A673 (cell line): ENCODE results near the gene DOCK10. TPM values are rescaled to one million over a fixed set of nuclear protein-coding genes. Genes with fewer than 3 reads are reported as not detected.

Experiments used
- BruUV-seq: library from RNA; stranded (reverse); fragments of 400-500 nt; replicated peaks from 2 replicates; lab custom pipeline; 2021; lab: Mats Ljungman, UMichigan
- CTCF ChIA-PET: fragments of 300-600 bp; sonication (Branson Sonifier 250); formaldehyde crosslinking; loops from one replicate; lab custom pipeline; 2022; ENCODE audit warnings: antibody characterized with exemption; lab: Charles Lee
- POLR2A ChIA-PET: fragments of 300-600 bp; sonication (Branson Sonifier 250); formaldehyde crosslinking; loops from one replicate; lab custom pipeline; 2022; ENCODE audit warnings: antibody characterized with exemption; ENCODE audit not compliant: low non-redundant PET; lab: Charles Lee
- DNase-seq: peaks from one replicate; pipeline ENCODE4 v3.0.0-alpha.2; 2015; ENCODE audit warnings: low spot score
- H3K27ac ChIP-seq: fragments of 200-600 bp; sonication (generic); 2 replicates; pipeline ENCODE4 v1.5.1; 2016; ENCODE audit warnings: mixed run types, low read depth, mild to moderate bottlenecking, mixed read lengths, antibody characterized with exemption, low read length; ENCODE audit not compliant: poor library complexity, severe bottlenecking
- H3K27me3 ChIP-seq: fragments of 200-600 bp; sonication (generic); replicated peaks from 2 replicates; pipeline ENCODE4 v1.6.1; 2017; ENCODE audit warnings: mixed run types, low read depth, mild to moderate bottlenecking, mixed read lengths, antibody characterized with exemption, low read length; ENCODE audit not compliant: insufficient read depth, poor library complexity
- H3K36me3 ChIP-seq: fragments of 200-600 bp; sonication (generic); 2 replicates; pipeline ENCODE4 v1.6.1; 2016; ENCODE audit warnings: mixed run types, mild to moderate bottlenecking, mixed read lengths, antibody characterized with exemption, low read length; ENCODE audit not compliant: insufficient read depth, poor library complexity, severe bottlenecking
- H3K4me1 ChIP-seq: fragments of 200-600 bp; sonication (generic); 2 replicates; pipeline ENCODE4 v1.6.1; 2017; ENCODE audit warnings: mixed run types, mild to moderate bottlenecking, mixed read lengths, antibody characterized with exemption, low read length; ENCODE audit not compliant: insufficient read depth, poor library complexity, severe bottlenecking
- H3K4me3 ChIP-seq: fragments of 200-600 bp; sonication (generic); 2 replicates; pipeline ENCODE4 v1.5.1; 2016; ENCODE audit warnings: low read depth, mixed run types, mild to moderate bottlenecking, mixed read lengths, low read length; ENCODE audit not compliant: poor library complexity, severe bottlenecking
- H3K9me3 ChIP-seq: fragments of 200-600 bp; sonication (generic); 2 replicates; pipeline ENCODE4 v1.6.1; 2016; ENCODE audit warnings: mixed run types, low read depth, mild to moderate bottlenecking, mixed read lengths, antibody characterized with exemption, low read length; ENCODE audit not compliant: poor library complexity, severe bottlenecking
- EZH2 ChIP-seq: fragments of 200-600 bp; sonication (generic); IDR thresholded peaks from 2 replicates; pipeline ENCODE4 v1.6.1; 2017; ENCODE audit warnings: borderline replicate concordance, low read depth, mild to moderate bottlenecking, mixed read lengths, antibody characterized with exemption, low read length; ENCODE audit not compliant: poor library complexity, severe bottlenecking
- intact Hi-C: fragments of 100-400 bp; cut with micrococcal nuclease; formaldehyde crosslinking; loops from one replicate; pipeline ENCODE4 v1.10.0; 2022; ENCODE audit not compliant: unreplicated experiment
- total RNA-seq: library from RNA; stranded (reverse); gene quantifications from 2 replicates; pipeline ENCODE4 v1.2.3, GENCODE V29; 2021
- TF ChIP-seq, protein P1 (sequence below): fragments of 300-800, 200-600 bp; sonication (generic); conservative IDR thresholded peaks from 2 replicates; pipeline ENCODE4 v1.5.1; 2017; ENCODE audit warnings: low read depth, mild to moderate bottlenecking, antibody characterized with exemption, low read length, moderate library complexity, mixed read lengths

DOCK10 gene
- total RNA-seq, 1 experiment from 2014 or later = 5.1 TPM

DNA sequence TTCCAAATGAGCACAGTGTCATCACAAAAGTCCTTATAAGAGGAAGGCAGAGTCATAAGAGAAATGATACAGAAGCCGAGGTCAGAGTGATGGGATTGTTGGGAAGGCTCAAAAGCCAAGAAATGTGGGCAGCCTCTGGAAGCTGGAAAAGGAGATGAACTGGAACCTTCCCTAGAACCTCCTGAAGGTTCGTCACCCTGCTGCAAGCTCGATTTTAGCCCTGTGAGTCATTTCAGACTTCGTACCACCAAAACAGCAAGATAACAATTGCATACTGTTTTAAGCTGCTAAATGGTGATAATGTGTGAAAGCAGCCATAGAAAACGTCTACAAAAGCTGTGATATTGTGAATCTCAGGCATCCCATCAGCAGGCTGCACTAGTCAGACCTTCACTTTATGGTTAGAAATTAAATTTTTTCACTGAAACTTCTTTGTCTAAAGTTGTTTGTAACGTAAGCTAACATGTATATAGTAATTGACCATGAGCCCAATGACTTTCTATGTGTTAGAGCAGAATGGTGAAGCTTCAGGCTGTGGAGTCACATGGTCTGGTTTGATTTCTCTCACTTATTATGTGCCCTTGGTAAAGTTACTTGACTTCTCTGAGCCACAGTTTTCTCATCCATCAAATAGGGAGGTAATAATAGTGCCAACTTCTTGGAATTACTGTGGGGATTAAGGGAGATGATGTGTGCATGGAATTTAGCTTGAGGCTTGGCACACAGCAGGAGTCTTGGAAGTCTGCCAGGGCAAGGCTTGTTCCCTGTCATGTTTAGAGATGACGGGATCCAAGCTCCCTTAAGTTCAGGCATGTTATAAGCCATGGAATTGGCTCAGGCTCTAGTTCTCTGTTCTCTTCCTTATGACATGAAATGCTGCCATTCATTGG lies 194.1 kb downstream of the DOCK10 start:
- BruUV-seq = no TSS peak
- intact Hi-C loops = no loop called here
- POLR2A ChIA-PET = no interaction called here
- Histone ChIP-seq H3K4me1 (peaks cover 9% of the 10 kb centered on the region), H3K9me3 (no peaks in the 10 kb centered on the region), H3K27ac (no peak overlapping the region), H3K36me3 (no peaks in the 10 kb centered on the region), H3K4me3 (no peak overlapping the region), H3K27me3 (no peaks in the 10 kb centered on the region)
- peak; percentile 90 for DNase-seq
- TF ChIP-seq, protein P1, sequence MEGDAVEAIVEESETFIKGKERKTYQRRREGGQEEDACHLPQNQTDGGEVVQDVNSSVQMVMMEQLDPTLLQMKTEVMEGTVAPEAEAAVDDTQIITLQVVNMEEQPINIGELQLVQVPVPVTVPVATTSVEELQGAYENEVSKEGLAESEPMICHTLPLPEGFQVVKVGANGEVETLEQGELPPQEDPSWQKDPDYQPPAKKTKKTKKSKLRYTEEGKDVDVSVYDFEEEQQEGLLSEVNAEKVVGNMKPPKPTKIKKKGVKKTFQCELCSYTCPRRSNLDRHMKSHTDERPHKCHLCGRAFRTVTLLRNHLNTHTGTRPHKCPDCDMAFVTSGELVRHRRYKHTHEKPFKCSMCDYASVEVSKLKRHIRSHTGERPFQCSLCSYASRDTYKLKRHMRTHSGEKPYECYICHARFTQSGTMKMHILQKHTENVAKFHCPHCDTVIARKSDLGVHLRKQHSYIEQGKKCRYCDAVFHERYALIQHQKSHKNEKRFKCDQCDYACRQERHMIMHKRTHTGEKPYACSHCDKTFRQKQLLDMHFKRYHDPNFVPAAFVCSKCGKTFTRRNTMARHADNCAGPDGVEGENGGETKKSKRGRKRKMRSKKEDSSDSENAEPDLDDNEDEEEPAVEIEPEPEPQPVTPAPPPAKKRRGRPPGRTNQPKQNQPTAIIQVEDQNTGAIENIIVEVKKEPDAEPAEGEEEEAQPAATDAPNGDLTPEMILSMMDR = no peak
- no peak for TF ChIP-seq EZH2
- CTCF ChIA-PET = no interaction called here

DNA sequence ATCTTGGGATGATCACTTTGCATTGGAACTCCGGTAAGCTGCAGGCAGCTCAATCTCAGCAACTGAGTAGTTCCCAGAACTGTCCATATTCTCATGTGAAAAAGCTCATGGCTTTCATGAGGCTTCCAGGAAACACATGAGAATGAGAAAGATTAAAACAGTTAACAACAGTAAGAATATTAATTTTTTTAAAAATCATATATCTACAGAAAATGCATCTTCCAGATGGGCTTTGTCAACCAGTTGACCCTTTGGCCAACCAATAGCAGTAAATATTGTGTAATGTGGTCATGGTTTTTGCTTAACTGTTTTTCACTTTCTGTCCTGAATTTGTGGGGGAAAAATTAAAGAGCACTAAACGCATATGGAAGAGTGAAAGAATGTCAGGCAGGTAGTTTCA lies 194.9 kb downstream of the DOCK10 start:
- H3K9me3 ChIP-seq = no peaks in the 10 kb centered on the region
- no peaks in the 10 kb centered on the region for H3K27me3 ChIP-seq
- TF ChIP-seq, protein P1 = no peak
- TF ChIP-seq EZH2 = no peak
- peaks cover 9% of the 10 kb centered on the region for H3K4me1 ChIP-seq
- POLR2A ChIA-PET = no interaction called here
- intact Hi-C loops = no loop called here
- no peak for DNase-seq
- BruUV-seq = no TSS peak
- H3K4me3 ChIP-seq = no peak overlapping the region
- H3K36me3 ChIP-seq = no peaks in the 10 kb centered on the region
- CTCF ChIA-PET = no interaction called here
- H3K27ac ChIP-seq = no peak overlapping the region

DNA sequence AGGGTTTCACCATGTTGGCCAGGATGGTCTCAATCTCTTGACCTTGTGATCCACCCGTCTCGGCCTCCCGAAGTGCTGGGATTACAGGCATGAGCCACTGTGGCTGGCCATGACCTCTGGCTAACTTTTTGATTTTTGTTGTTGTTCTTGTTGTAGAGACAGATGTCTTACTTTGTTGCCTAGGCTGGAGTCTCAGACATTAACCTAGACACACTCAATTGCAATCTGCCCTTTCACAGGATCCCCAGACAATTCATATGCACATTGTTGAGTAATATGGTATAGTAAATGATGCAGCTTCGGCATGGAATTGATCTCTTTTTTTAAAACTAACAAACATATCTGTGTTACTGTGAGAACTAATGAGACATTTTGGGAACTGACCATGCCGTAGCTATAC lies 195.6 kb downstream of the DOCK10 start:
- Histone ChIP-seq H3K27me3 (no peaks in the 10 kb centered on the region), H3K36me3 (no peaks in the 10 kb centered on the region), H3K4me1 (peaks cover 9% of the 10 kb centered on the region), H3K4me3 (no peak overlapping the region), H3K9me3 (no peaks in the 10 kb centered on the region), H3K27ac (no peak overlapping the region)
- ChIA-PET CTCF (no interaction called here), POLR2A (no interaction called here)
- TF ChIP-seq, protein P1 = no peak
- no peak for TF ChIP-seq EZH2
- BruUV-seq = no TSS peak
- intact Hi-C loops = no loop called here
- DNase-seq = no peak
